HepG2 (cell line): ENCODE measurements around the gene SH3BP2. TPM values are rescaled to one million over a fixed set of nuclear protein-coding genes. Genes with fewer than 3 reads are reported as not detected.

ENCODE experiments used
- ATAC-seq: fragments of 200-7000 bp; cut with Tn5 transposase; 3 replicates; pipeline ENCODE4 v1.9.1; 2020; ENCODE audit warnings: mild to moderate bottlenecking, moderate library complexity
- BruUV-seq: library from RNA; stranded (reverse); fragments of 400-500 nt; replicated peaks from 2 replicates; lab custom pipeline; 2021; lab: Mats Ljungman, UMichigan
- CTCF ChIA-PET: fragments of 300-600 bp; formaldehyde crosslinking; extraction: SDS; loops from one replicate; lab custom pipeline; 2021; ENCODE audit warnings: low total read pairs, inconsistent platforms, low intra/inter-chr PET ratio; lab: Yijun Ruan, JAX
- POLR2A ChIA-PET: fragments of 350-600 bp; sonication (Branson Sonifier 250); formaldehyde crosslinking; loops from one replicate; lab custom pipeline; 2020; ENCODE audit warnings: antibody characterized with exemption, inconsistent platforms; lab: Yijun Ruan, JAX
- DNase-seq: peaks from one replicate; pipeline ENCODE4 v3.0.0-alpha.2; 2015; ENCODE audit warnings: low spot score
- FAIRE-seq: peaks from 3 replicates; lab custom pipeline; 2011; peaks lifted over from hg19 to GRCh38; lab: Jason Lieb, UNC
- H2AFZ ChIP-seq: one replicate; pipeline ENCODE4 v1.6.1; 2011; ENCODE audit warnings: low read length, inconsistent platforms
- H3K27ac ChIP-seq: fragments of 300-600 bp; 3 replicates; pipeline ENCODE4 v1.8.0; 2011; ENCODE audit warnings: mixed run types, mild to moderate bottlenecking, mixed read lengths, low read length, inconsistent platforms; ENCODE audit not compliant: insufficient read depth; ENCODE audit errors: extremely low read length
- H3K27me3 ChIP-seq, 2 experiments: fragments of 200-600 bp in 1 of 2; 2 replicates in 1 of 2; 3 replicates in 1 of 2; pipeline versions ENCODE4 v1.6.0 to v1.8.0; 2011; ENCODE audit warnings: low read length in 2 of 2, mild to moderate bottlenecking in 2 of 2, moderate library complexity in 2 of 2, inconsistent platforms in 1 of 2; ENCODE audit not compliant: insufficient read depth in 2 of 2, control insufficient read depth in 1 of 2
- H3K36me3 ChIP-seq, 2 experiments: fragments of 200-600 bp in 1 of 2; replicated peaks in 1 of 2; 2 replicates in 1 of 2; 3 replicates in 1 of 2; pipeline versions ENCODE4 v1.5.1 to v1.8.0; 2011; ENCODE audit warnings: low read length in 2 of 2, inconsistent platforms in 1 of 2; ENCODE audit not compliant: insufficient read depth in 2 of 2, control insufficient read depth in 1 of 2
- H3K4me1 ChIP-seq: 2 replicates; pipeline ENCODE4 v1.5.1; 2012; ENCODE audit warnings: low read length, inconsistent platforms; ENCODE audit not compliant: insufficient read depth
- H3K4me2 ChIP-seq: 2 replicates; pipeline ENCODE4 v1.6.0; 2011; ENCODE audit warnings: low read depth, low read length, inconsistent platforms
- H3K4me3 ChIP-seq, 3 experiments: fragments of 200-600 bp in 1 of 3; sonication (generic), shearing (Covaris generic) in 1 of 3; replicated peaks in 1 of 3; 2 replicates each; pipeline ENCODE4 v1.5.1; 2011 to 2016; ENCODE audit warnings: low read length in 3 of 3, inconsistent platforms in 2 of 3, low read depth in 2 of 3, mild to moderate bottlenecking in 2 of 3, control low read depth in 1 of 3, mixed read lengths in 1 of 3; ENCODE audit not compliant: insufficient read depth in 1 of 3
- H3K79me2 ChIP-seq: one replicate; pipeline ENCODE4 v1.6.1; 2011; ENCODE audit warnings: low read length, inconsistent platforms; ENCODE audit not compliant: insufficient read depth
- H3K9ac ChIP-seq: 2 replicates; pipeline ENCODE4 v1.6.0; 2011; ENCODE audit warnings: mild to moderate bottlenecking, low read depth, low read length, inconsistent platforms; ENCODE audit not compliant: insufficient read depth
- H3K9me3 ChIP-seq: 2 replicates; pipeline ENCODE4 v1.5.1; 2012; ENCODE audit warnings: mild to moderate bottlenecking, low read length
- H4K20me1 ChIP-seq: 2 replicates; pipeline ENCODE4 v1.6.0; 2011; ENCODE audit warnings: inconsistent platforms, mild to moderate bottlenecking, low read length, moderate library complexity; ENCODE audit not compliant: insufficient read depth
- AGO2 ChIP-seq: fragments of 200-400 bp; formaldehyde crosslinking; optimal IDR thresholded peaks from 2 replicates; pipeline ENCODE3; 2017; ENCODE audit warnings: mild to moderate bottlenecking, low read depth, low read length, moderate library complexity
- ELF3 ChIP-seq: IDR thresholded peaks from 2 replicates; pipeline ENCODE4 v1.6.1; 2016; ENCODE audit warnings: missing genetic modification reagents, missing compliant biosample characterization
- ELF4 ChIP-seq: sonication (generic); formaldehyde crosslinking; IDR thresholded peaks from 2 replicates; pipeline ENCODE4 v1.5.0; 2020; ENCODE audit warnings: missing genetic modification reagents, mild to moderate bottlenecking, moderate library complexity, borderline replicate concordance
- THAP11 ChIP-seq: IDR thresholded peaks from 2 replicates; pipeline ENCODE4 v1.6.1; 2016; ENCODE audit warnings: missing biosample characterization, missing genetic modification reagents
- ZNF441 ChIP-seq: sonication (generic); formaldehyde crosslinking; IDR thresholded peaks from 2 replicates; pipeline ENCODE4 v1.7.0; 2021; ENCODE audit warnings: missing genetic modification reagents, borderline replicate concordance
- ZNF552 ChIP-seq: sonication (generic); formaldehyde crosslinking; IDR thresholded peaks from 2 replicates; pipeline ENCODE4 v1.9.0; 2022; ENCODE audit warnings: missing genetic modification reagents, mild to moderate bottlenecking, borderline replicate concordance
- WGBS: methylation state at CpG from one replicate; pipeline ENCODE4 v1.1.6; 2017; ENCODE audit warnings: low lambda C conversion rate; 5-methylcytosine and 5-hydroxymethylcytosine counted together
- in situ Hi-C: cut with HindIII; loops from 2 replicates; pipeline ENCODE4 v1.10.0; 2017; ENCODE audit warnings: low pct_unique_long_range_greater_than_20kb; ENCODE audit not compliant: extremely low pct_ligation_motif_present
- intact Hi-C: fragments of 100-400 bp; cut with micrococcal nuclease; formaldehyde crosslinking; loops from one replicate; pipeline ENCODE4 v1.10.0; 2022; ENCODE audit not compliant: unreplicated experiment
- polyA plus RNA-seq, 8 experiments: library from polyadenylated mRNA; depleted of rRNA in 3 of 8; stranded (reverse) in 7 of 8; unstranded in 1 of 8; fragments of >200 nt; fragmentation: Illumina TruSeq in 4 of 8; extraction: Trizol in 4 of 8; gene quantifications; 2 replicates each; pipeline versions ENCODE4 v1.2.1 to v1.2.3, GENCODE V29; 2011 to 2016; ENCODE audit warnings: low read depth in 4 of 8, missing spikeins in 1 of 8, mixed read lengths in 1 of 8; ENCODE audit not compliant: insufficient read depth in 1 of 8
- total RNA-seq, 5 experiments: library from RNA; depleted of rRNA; stranded (reverse); fragments of >200 nt; fragmentation: Illumina TruSeq; extraction: Trizol; gene quantifications; 2 replicates each; pipeline ENCODE4 v1.2.3, GENCODE V29; 2016; ENCODE audit warnings: low read depth in 1 of 5
- TF ChIP-seq, protein P1 (sequence below): fragments of 450-650 bp; IDR thresholded peaks from 2 replicates; pipeline ENCODE4 v1.6.1; 2016
- TF ChIP-seq, protein P2 (sequence below): IDR thresholded peaks from 2 replicates; pipeline ENCODE4 v1.6.1; 2016; ENCODE audit warnings: low read depth, missing genetic modification reagents, missing compliant biosample characterization

Gene SH3BP2
- total and polyA plus RNA-seq, 2 of the 13 experiments (the other 11 are each of a cell fraction or from before 2014, with no cell fraction given) = 16.9 to 34.5 TPM

DNA sequence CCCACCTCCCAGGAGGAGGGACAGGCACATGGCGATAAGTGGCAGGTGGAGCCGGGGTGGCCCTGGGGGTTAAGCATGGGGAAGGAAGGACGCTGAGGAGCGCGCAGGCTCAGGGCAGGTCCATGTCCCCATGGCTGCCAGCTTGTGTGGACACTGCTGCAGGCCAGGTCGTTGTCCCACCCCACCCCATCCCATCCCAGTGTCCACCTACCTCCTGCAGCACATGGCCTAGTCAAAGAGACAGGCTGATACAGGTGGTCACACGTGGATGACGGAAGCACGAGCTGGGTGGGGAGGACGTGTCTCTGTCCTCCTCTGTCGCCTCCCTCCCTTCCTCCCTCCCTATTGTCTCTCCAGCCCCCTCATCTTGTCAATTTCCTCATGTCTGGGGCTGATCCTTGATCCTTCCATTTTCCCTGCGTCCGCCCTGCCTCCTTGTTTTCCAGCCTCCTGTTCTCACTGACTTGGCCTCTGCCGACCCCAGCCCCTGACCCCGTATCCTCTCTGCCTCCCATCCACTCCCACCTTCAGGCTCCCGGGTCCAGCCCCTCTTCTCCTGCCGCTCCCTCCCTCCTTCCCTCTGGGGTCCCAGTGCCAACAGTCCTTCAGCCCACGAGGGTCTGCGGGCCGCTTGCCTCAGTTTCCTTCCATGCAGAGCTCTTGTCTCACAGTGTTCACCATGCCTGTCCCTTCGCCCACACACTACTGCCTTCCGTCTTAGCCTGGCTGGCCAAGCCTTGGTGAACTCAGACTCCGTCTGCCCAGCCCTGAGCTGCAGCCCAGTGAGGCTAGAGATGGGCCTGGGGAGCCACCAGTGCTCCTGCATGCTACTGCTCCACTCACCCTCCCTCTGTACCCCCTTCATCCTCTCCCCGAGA is 35.2 kb downstream of the SH3BP2 start:
- Histone ChIP-seq H3K4me1 (no peaks in the 10 kb centered on the region), H3K9ac (no peak overlapping the region), H3K27ac (no peak overlapping the region), H3K4me3 (no peak overlapping the region), H3K27me3 (no peaks in the 10 kb centered on the region), H3K4me2 (no peak overlapping the region), H2AFZ (no peak overlapping the region), H3K36me3 (peaks cover 16 to 61% of the 10 kb centered on the region in 2 experiments; a peak in 4 of 5 replicates), H4K20me1 (no peaks in the 10 kb centered on the region), H3K79me2 (no peaks in the 10 kb centered on the region), H3K9me3 (no peaks in the 10 kb centered on the region)
- POLR2A ChIA-PET = no interaction called here
- BruUV-seq = no TSS peak
- 90% methylated on average over 16 of the region's 24 CpGs for WGBS
- DNase-seq (no peak), ATAC-seq (no peak), FAIRE-seq (no peak)
- TF ChIP-seq ZNF552 (CRISPR knock-in tag) (no peak), AGO2 (peak; percentile 34)
- TF ChIP-seq, protein P1, sequence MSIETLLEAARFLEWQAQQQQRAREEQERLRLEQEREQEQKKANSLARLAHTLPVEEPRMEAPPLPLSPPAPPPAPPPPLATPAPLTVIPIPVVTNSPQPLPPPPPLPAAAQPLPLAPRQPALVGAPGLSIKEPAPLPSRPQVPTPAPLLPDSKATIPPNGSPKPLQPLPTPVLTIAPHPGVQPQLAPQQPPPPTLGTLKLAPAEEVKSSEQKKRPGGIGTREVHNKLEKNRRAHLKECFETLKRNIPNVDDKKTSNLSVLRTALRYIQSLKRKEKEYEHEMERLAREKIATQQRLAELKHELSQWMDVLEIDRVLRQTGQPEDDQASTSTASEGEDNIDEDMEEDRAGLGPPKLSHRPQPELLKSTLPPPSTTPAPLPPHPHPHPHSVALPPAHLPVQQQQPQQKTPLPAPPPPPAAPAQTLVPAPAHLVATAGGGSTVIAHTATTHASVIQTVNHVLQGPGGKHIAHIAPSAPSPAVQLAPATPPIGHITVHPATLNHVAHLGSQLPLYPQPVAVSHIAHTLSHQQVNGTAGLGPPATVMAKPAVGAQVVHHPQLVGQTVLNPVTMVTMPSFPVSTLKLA = peak; percentile 66; the same call in 1 of the 2 replicates
- intact Hi-C loops = no loop called here
- in situ Hi-C loops = no loop called here
- CTCF ChIA-PET = no interaction called here

DNA sequence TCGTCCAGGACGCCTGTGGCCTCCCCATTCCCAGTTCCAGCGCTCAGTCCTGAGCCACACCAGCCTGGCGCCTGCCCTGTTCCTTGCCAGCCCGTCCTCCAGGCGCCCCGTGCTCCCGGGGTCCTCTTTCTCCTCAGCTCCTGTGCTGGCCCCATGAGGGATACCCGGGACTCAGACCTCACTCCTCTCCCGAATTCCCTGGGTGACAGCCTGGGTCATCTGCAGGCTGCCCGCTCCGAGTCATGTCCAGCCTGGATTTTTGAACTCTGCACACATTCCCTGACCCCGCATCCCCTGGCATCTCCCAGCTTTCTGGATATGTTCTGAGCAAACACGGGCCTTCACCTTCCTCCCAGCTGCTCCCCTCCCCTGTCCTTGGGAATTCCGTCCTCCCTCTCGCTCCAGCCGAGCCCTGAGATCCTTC is 35.9 kb downstream of the SH3BP2 start:
- Histone ChIP-seq H3K36me3 (peaks cover 19 to 61% of the 10 kb centered on the region in 2 experiments; a peak in 4 of 5 replicates), H3K27me3 (no peaks in the 10 kb centered on the region), H3K4me2 (no peak overlapping the region), H4K20me1 (no peaks in the 10 kb centered on the region), H3K9ac (no peak overlapping the region), H3K4me3 (no peak overlapping the region), H3K4me1 (no peaks in the 10 kb centered on the region), H2AFZ (no peak overlapping the region), H3K27ac (no peak overlapping the region), H3K9me3 (no peaks in the 10 kb centered on the region), H3K79me2 (no peaks in the 10 kb centered on the region)
- TF ChIP-seq ELF4 (no peak), ZNF441 (CRISPR knock-in tag) (no peak), THAP11 (CRISPR knock-in tag) (no peak), ELF3 (no peak), AGO2 (peak; percentile 31)
- TF ChIP-seq, protein P2, sequence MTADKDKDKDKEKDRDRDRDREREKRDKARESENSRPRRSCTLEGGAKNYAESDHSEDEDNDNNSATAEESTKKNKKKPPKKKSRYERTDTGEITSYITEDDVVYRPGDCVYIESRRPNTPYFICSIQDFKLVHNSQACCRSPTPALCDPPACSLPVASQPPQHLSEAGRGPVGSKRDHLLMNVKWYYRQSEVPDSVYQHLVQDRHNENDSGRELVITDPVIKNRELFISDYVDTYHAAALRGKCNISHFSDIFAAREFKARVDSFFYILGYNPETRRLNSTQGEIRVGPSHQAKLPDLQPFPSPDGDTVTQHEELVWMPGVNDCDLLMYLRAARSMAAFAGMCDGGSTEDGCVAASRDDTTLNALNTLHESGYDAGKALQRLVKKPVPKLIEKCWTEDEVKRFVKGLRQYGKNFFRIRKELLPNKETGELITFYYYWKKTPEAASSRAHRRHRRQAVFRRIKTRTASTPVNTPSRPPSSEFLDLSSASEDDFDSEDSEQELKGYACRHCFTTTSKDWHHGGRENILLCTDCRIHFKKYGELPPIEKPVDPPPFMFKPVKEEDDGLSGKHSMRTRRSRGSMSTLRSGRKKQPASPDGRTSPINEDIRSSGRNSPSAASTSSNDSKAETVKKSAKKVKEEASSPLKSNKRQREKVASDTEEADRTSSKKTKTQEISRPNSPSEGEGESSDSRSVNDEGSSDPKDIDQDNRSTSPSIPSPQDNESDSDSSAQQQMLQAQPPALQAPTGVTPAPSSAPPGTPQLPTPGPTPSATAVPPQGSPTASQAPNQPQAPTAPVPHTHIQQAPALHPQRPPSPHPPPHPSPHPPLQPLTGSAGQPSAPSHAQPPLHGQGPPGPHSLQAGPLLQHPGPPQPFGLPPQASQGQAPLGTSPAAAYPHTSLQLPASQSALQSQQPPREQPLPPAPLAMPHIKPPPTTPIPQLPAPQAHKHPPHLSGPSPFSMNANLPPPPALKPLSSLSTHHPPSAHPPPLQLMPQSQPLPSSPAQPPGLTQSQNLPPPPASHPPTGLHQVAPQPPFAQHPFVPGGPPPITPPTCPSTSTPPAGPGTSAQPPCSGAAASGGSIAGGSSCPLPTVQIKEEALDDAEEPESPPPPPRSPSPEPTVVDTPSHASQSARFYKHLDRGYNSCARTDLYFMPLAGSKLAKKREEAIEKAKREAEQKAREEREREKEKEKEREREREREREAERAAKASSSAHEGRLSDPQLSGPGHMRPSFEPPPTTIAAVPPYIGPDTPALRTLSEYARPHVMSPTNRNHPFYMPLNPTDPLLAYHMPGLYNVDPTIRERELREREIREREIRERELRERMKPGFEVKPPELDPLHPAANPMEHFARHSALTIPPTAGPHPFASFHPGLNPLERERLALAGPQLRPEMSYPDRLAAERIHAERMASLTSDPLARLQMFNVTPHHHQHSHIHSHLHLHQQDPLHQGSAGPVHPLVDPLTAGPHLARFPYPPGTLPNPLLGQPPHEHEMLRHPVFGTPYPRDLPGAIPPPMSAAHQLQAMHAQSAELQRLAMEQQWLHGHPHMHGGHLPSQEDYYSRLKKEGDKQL (CRISPR knock-in tag) = no peak
- ChIA-PET CTCF (no interaction called here), POLR2A (no interaction called here)
- in situ Hi-C loops = no loop called here
- ATAC-seq (no peak), FAIRE-seq (no peak), DNase-seq (no peak)
- WGBS = 89% methylated on average over 17 of the region's 17 CpGs
- intact Hi-C loops = no loop called here
- no TSS peak for BruUV-seq
